ENCODE measurements around the gene PCDHGA2. TPM values are rescaled to one million over a fixed set of nuclear protein-coding genes. Genes with fewer than 3 reads are reported as not detected.

The PCDHGA2 gene
- total and polyA plus RNA-seq, 2 experiments from 2014 or later: 0.45 to 1.0 TPM

GRCh38 chr5:141313711-141314110 is 24.8 kb upstream of the PCDHGA2 start:
- Histone ChIP-seq H3K27ac (ENCODE audit: low read depth) (no peak overlapping the region), H2AFZ (no peak overlapping the region), H3F3A (replicated peaks; ENCODE audit: low read depth) (no peaks in the 10 kb centered on the region), H3K4me2 (no peak overlapping the region), H3K79me2 (replicated peaks; ENCODE audit: insufficient read depth) (peaks cover 30% of the 10 kb centered on the region), H4K20me1 (replicated peaks; ENCODE audit: insufficient read depth) (peaks cover 14% of the 10 kb centered on the region), H3K9me2 (ENCODE audit: insufficient read depth) (no peaks in the 10 kb centered on the region), H3K27me3 (ENCODE audit: insufficient read depth) (no peaks in the 10 kb centered on the region), H3K4me3 (no peak overlapping the region), H3K4me1 (ENCODE audit: insufficient read depth) (peaks cover 7% of the 10 kb centered on the region; the same call in 1 of the 2 replicates), H3K36me3 (ENCODE audit: insufficient read depth) (peaks cover 5% of the 10 kb centered on the region)
- no peak overlapping the region for H3K4me3 Mint-ChIP-seq
- ATAC-seq (no peak), DNase-seq (ENCODE audit: low spot score) (no peak)
- H3K36me3 Mint-ChIP-seq (ENCODE audit: low read depth): peaks cover 48% of the 10 kb centered on the region
- peaks cover 5% of the 10 kb centered on the region for H3K27me3 Mint-ChIP-seq (ENCODE audit: insufficient read depth, low read depth, poor library complexity)
- peaks cover 33% of the 10 kb centered on the region for H3K9me3 Mint-ChIP-seq
- peaks cover 5% of the 10 kb centered on the region; the same call in 2 of the 3 replicates for H3K4me1 Mint-ChIP-seq
- no peak overlapping the region for H3K27ac Mint-ChIP-seq
- no peak for TF ChIP-seq ZNF462 (CRISPR knock-in tag; IDR thresholded peaks at IDR 0.05)
- no peak for TF ChIP-seq CTCF (conservative IDR thresholded peaks at IDR 0.05; ENCODE audit: low read depth in 2 of 2)
- TF ChIP-seq ZNF331 (CRISPR knock-in tag; IDR thresholded peaks at IDR 0.05; ENCODE audit: low read depth): no peak
- no peak for TF ChIP-seq EZH2phosphoT487 (IDR thresholded peaks at IDR 0.05; ENCODE audit: unreplicated experiment)
- TF ChIP-seq REST (IDR thresholded peaks at IDR 0.05; ENCODE audit: unreplicated experiment): no peak
- no peak for TF ChIP-seq POLR2AphosphoS5 (IDR thresholded peaks at IDR 0.05; ENCODE audit: low read depth)
- no peak for TF ChIP-seq JUNB (IDR thresholded peaks at IDR 0.05; ENCODE audit: unreplicated experiment)
- TF ChIP-seq NANOG (IDR thresholded peaks at IDR 0.05; ENCODE audit: borderline replicate concordance): no peak
- no peak for TF ChIP-seq ZNF114 (CRISPR knock-in tag; IDR thresholded peaks at IDR 0.05)
- no peak for TF ChIP-seq EZH2 (IDR thresholded peaks at IDR 0.05; ENCODE audit: low read depth, unreplicated experiment)
- TF ChIP-seq STAT1 (IDR thresholded peaks at IDR 0.05; ENCODE audit: unreplicated experiment): no peak
- TF ChIP-seq CREB1 (CRISPR knock-in tag; IDR thresholded peaks at IDR 0.05; ENCODE audit: low read depth): no peak
- no peak for TF ChIP-seq ETS1 (IDR thresholded peaks at IDR 0.05)

Measured in GM23338 (cell line).